Liver (tissue), 9 donors: Measurements from ENCODE around the gene FASN. TPM values are rescaled to one million over a fixed set of nuclear protein-coding genes. Genes with fewer than 3 reads are reported as not detected.
A peak's percentile ranks its signal among the peaks of the same experiment; 100 is the strongest.

Experiments
- DNase-seq: peaks from one replicate; pipeline ENCODE4 v3.0.0-alpha.2; 2017; ENCODE audit warnings: low spot score
- H3K27ac ChIP-seq, 2 donors: one replicate each; pipeline ENCODE4 v1.7.0; 2013; ENCODE audit warnings: inconsistent platforms in 2 of 2, low read length in 2 of 2, control low read depth in 1 of 2, low read depth in 1 of 2, mild to moderate bottlenecking in 1 of 2
- H3K27me3 ChIP-seq, 4 donors: one replicate each; pipeline versions ENCODE4 v1.6.1 to v1.7.0; 2013; ENCODE audit warnings: low read length in 3 of 4, inconsistent platforms in 1 of 4, mild to moderate bottlenecking in 1 of 4, moderate library complexity in 1 of 4; ENCODE audit not compliant: control insufficient read depth in 4 of 4, insufficient read depth in 4 of 4
- H3K36me3 ChIP-seq, 4 donors: one replicate each; pipeline versions ENCODE4 v1.6.1 to v1.7.0; 2013; ENCODE audit warnings: low read length in 3 of 4, mild to moderate bottlenecking in 3 of 4, low read depth in 1 of 4, moderate library complexity in 1 of 4; ENCODE audit not compliant: control insufficient read depth in 4 of 4, insufficient read depth in 3 of 4
- H3K4me1 ChIP-seq, 4 donors: one replicate each; pipeline versions ENCODE4 v1.6.1 to v1.7.0; 2013; ENCODE audit warnings: low read length in 3 of 4, mild to moderate bottlenecking in 3 of 4, moderate library complexity in 1 of 4; ENCODE audit not compliant: control insufficient read depth in 4 of 4, insufficient read depth in 4 of 4
- H3K4me3 ChIP-seq, 3 donors: one replicate each; pipeline versions ENCODE4 v1.6.1 to v1.7.0; 2013; ENCODE audit warnings: low read length in 3 of 3, control low read depth in 1 of 3, low read depth in 1 of 3, mild to moderate bottlenecking in 1 of 3
- H3K9ac ChIP-seq, 2 donors: one replicate each; pipeline ENCODE4 v1.7.0; 2013; ENCODE audit warnings: low read length in 2 of 2, mild to moderate bottlenecking in 2 of 2, moderate library complexity in 2 of 2, control low read depth in 1 of 2, low read depth in 1 of 2
- H3K9me3 ChIP-seq, 4 donors: one replicate each; pipeline versions ENCODE4 v1.6.1 to v1.7.0; 2013; ENCODE audit warnings: low read length in 3 of 4; ENCODE audit not compliant: control insufficient read depth in 4 of 4
- ATF3 ChIP-seq: IDR thresholded peaks from 2 replicates; pipeline ENCODE4 v1.6.1; 2016; ENCODE audit warnings: antibody characterized with exemption
- CTCF ChIP-seq: fragments of 150-350 bp; IDR thresholded peaks from 2 replicates; pipeline ENCODE4 v1.5.1; 2017; ENCODE audit warnings: improper control_type of control experiment, low read depth, low read length; ENCODE audit not compliant: missing input control
- EGR1 ChIP-seq, 2 donors: IDR thresholded peaks; 2 replicates each; pipeline ENCODE4 v1.6.1; 2016 to 2018; ENCODE audit warnings: antibody characterized with exemption in 2 of 2, low read depth in 2 of 2
- FOXA1 ChIP-seq: IDR thresholded peaks from 2 replicates; pipeline ENCODE4 v1.6.1; 2016; ENCODE audit warnings: antibody characterized with exemption
- FOXA2 ChIP-seq: IDR thresholded peaks from 2 replicates; pipeline ENCODE4 v1.6.1; 2016; ENCODE audit warnings: antibody characterized with exemption
- GABPA ChIP-seq, 2 donors: IDR thresholded peaks in 1 of 2; conservative IDR thresholded peaks in 1 of 2; 2 replicates each; pipeline ENCODE4 v1.6.1; 2016; ENCODE audit warnings: antibody characterized with exemption in 2 of 2, mild to moderate bottlenecking in 1 of 2, moderate library complexity in 1 of 2
- HNF4G ChIP-seq: IDR thresholded peaks from 2 replicates; pipeline ENCODE4 v1.6.1; 2016; ENCODE audit warnings: antibody characterized with exemption
- JUND ChIP-seq, 2 donors: IDR thresholded peaks; 2 replicates each; pipeline ENCODE4 v1.6.1; 2016; ENCODE audit warnings: antibody characterized with exemption in 2 of 2
- MAX ChIP-seq: IDR thresholded peaks from 2 replicates; pipeline ENCODE4 v1.6.1; 2016; ENCODE audit warnings: antibody characterized with exemption
- NR2F2 ChIP-seq: IDR thresholded peaks from 2 replicates; pipeline ENCODE4 v1.6.1; 2016; ENCODE audit warnings: antibody characterized with exemption
- RAD21 ChIP-seq, 2 donors: IDR thresholded peaks; 2 replicates each; pipeline ENCODE4 v1.6.1; 2016; ENCODE audit warnings: antibody characterized with exemption in 2 of 2, mild to moderate bottlenecking in 2 of 2
- REST ChIP-seq: IDR thresholded peaks from 2 replicates; pipeline ENCODE4 v1.6.1; 2016; ENCODE audit warnings: antibody characterized with exemption, mild to moderate bottlenecking
- RXRA ChIP-seq, 2 donors: IDR thresholded peaks; 2 replicates each; pipeline ENCODE4 v1.6.1; 2017 to 2018; ENCODE audit warnings: antibody characterized with exemption in 2 of 2, mild to moderate bottlenecking in 1 of 2
- SP1 ChIP-seq: IDR thresholded peaks from 2 replicates; pipeline ENCODE4 v1.6.1; 2018; ENCODE audit warnings: antibody characterized with exemption, mild to moderate bottlenecking
- TAF1 ChIP-seq: conservative IDR thresholded peaks from 2 replicates; pipeline ENCODE4 v1.6.1; 2016; ENCODE audit warnings: antibody characterized with exemption, mild to moderate bottlenecking
- YY1 ChIP-seq: IDR thresholded peaks from 2 replicates; pipeline ENCODE4 v1.6.1; 2016; ENCODE audit warnings: antibody characterized with exemption, mild to moderate bottlenecking
- ZBTB33 ChIP-seq: IDR thresholded peaks from 2 replicates; pipeline ENCODE4 v1.6.1; 2016; ENCODE audit warnings: antibody characterized with exemption
- WGBS: extraction: QIAGEN DNeasy Blood & Tissue Kit; methylation state at CpG from one replicate; pipeline ENCODE4 v1.1.7; 2013; 5-methylcytosine and 5-hydroxymethylcytosine counted together
- polyA plus RNA-seq, 2 donors: library from polyadenylated mRNA; stranded (reverse) in 1 of 2; unstranded in 1 of 2; fragments of 200-250 nt in 1 of 2; fragments of >200 nt in 1 of 2; fragmentation: Nextera tagmentation in 1 of 2; extraction: Ambion mirVana in 1 of 2; gene quantifications; one replicate each; pipeline versions ENCODE4 v1.2.1 to v1.2.3, GENCODE V29; 2013 to 2015
- total RNA-seq, 2 donors: library from RNA; depleted of rRNA; stranded (reverse); fragments of >200 nt; gene quantifications; one replicate each; pipeline ENCODE4 v1.2.3, GENCODE V29; 2014
- donor health status: healthy.
- donor health status: healthy.
- donor health status: healthy.
- donor health status: healthy.
- donor health status: healthy.

Gene FASN
- total and polyA plus RNA-seq, 4 donors: 53.1 to 229 (median 130) TPM

- no peak for DNase-seq
- peak overlapping the region in 1 of 2 donors; percentile 57 for H3K9ac ChIP-seq
- no peaks in the 10 kb centered on the region for H3K36me3 ChIP-seq
- peaks cover 10 to 48% (median 27%) of the 10 kb centered on the region in 4 donors for H3K4me1 ChIP-seq
- H3K4me3 ChIP-seq: no peak overlapping the region
- WGBS: 90% methylated on average over 17 of the region's 17 CpGs
- H3K27me3 ChIP-seq: no peaks in the 10 kb centered on the region
- peak overlapping the region; percentile 12 to 49 for H3K27ac ChIP-seq
- no peaks in the 10 kb centered on the region for H3K9me3 ChIP-seq
- TF ChIP-seq FOXA2 (no peak), YY1 (no peak), MAX (no peak), JUND (IDR thresholded peaks at IDR 0.05) (no peak), CTCF (no peak), ATF3 (no peak), GABPA (IDR thresholded peaks at IDR 0.05 in 1 of 2, conservative IDR thresholded peaks at IDR 0.05 in 1 of 2) (no peak), EGR1 (IDR thresholded peaks at IDR 0.05; ENCODE audit: low read depth in 2 of 2) (no peak), REST (no peak), TAF1 (no peak), ZBTB33 (no peak), FOXA1 (no peak), RAD21 (IDR thresholded peaks at IDR 0.05) (no peak), RXRA (IDR thresholded peaks at IDR 0.05) (no peak), HNF4G (no peak), SP1 (no peak), NR2F2 (no peak)
These were observed 56.8 kb downstream of the FASN start for GRCh38 chr17:82041144-82041814.
